CD4-positive, alpha-beta memory T cell (primary cell): ENCODE results near the gene SEMA4C. TPM values are rescaled to one million over a fixed set of nuclear protein-coding genes. Genes with fewer than 3 reads are reported as not detected.

Experiments used
- CTCF ChIA-PET: fragments of 350-600 bp; sonication (Branson Sonifier 250); formaldehyde crosslinking; loops from one replicate; lab custom pipeline; 2021; ENCODE audit warnings: inconsistent platforms; ENCODE audit not compliant: partially characterized antibody; lab: Charles Lee
- POLR2A ChIA-PET: fragments of 350-600 bp; sonication (Branson Sonifier 250); formaldehyde crosslinking; loops from one replicate; lab custom pipeline; 2021; ENCODE audit not compliant: partially characterized antibody; lab: Charles Lee
- DNase-seq, 5 donors: peaks; one replicate each; pipeline versions ENCODE4 v3.0.0 to v3.0.0-alpha.2; 2020 to 2022; ENCODE audit warnings: mixed read lengths in 1 of 5
- H3K27ac ChIP-seq: one replicate; pipeline ENCODE4 v1.7.0; 2013; ENCODE audit warnings: low read depth, low read length
- H3K27me3 ChIP-seq: 2 replicates; pipeline ENCODE4 v1.7.0; 2013; ENCODE audit warnings: mild to moderate bottlenecking, low read length, moderate library complexity; ENCODE audit not compliant: insufficient read depth
- H3K36me3 ChIP-seq: 2 replicates; pipeline ENCODE4 v1.7.0; 2013; ENCODE audit warnings: mild to moderate bottlenecking, low read length, moderate library complexity; ENCODE audit not compliant: insufficient read depth
- H3K4me1 ChIP-seq: 2 replicates; pipeline ENCODE4 v1.7.0; 2013; ENCODE audit warnings: mild to moderate bottlenecking, low read length, moderate library complexity; ENCODE audit not compliant: insufficient read depth
- H3K4me3 ChIP-seq, 2 donors: one replicate each; pipeline ENCODE4 v1.7.0; 2013; ENCODE audit warnings: low read length in 2 of 2, mild to moderate bottlenecking in 1 of 2
- H3K9me3 ChIP-seq, 2 donors: one replicate each; pipeline ENCODE4 v1.7.0; 2013; ENCODE audit warnings: low read length in 2 of 2, control low read depth in 1 of 2; ENCODE audit not compliant: control insufficient read depth in 1 of 2
- H3K27ac Mint-ChIP-seq, 7 donors: one replicate each; pipeline ENCODE4 v1.8.0; 2020 to 2021; ENCODE audit warnings: mixed read lengths in 7 of 7, mild to moderate bottlenecking in 6 of 7, inconsistent platforms in 3 of 7, moderate library complexity in 3 of 7
- H3K27me3 Mint-ChIP-seq, 2 donors: one replicate each; pipeline ENCODE4 v1.8.0; 2020 to 2021; ENCODE audit warnings: mixed read lengths in 2 of 2
- H3K36me3 Mint-ChIP-seq, 2 donors: one replicate each; pipeline ENCODE4 v1.8.0; 2020 to 2021; ENCODE audit warnings: mixed read lengths in 2 of 2, inconsistent platforms in 1 of 2, mild to moderate bottlenecking in 1 of 2
- H3K4me1 Mint-ChIP-seq, 4 donors: one replicate each; pipeline ENCODE4 v1.8.0; 2020 to 2021; ENCODE audit warnings: mixed read lengths in 4 of 4, mild to moderate bottlenecking in 1 of 4
- H3K4me3 Mint-ChIP-seq, 8 donors: one replicate each; pipeline ENCODE4 v1.8.0; 2020 to 2021; ENCODE audit warnings: mixed read lengths in 8 of 8, mild to moderate bottlenecking in 7 of 8, moderate library complexity in 6 of 8, inconsistent platforms in 3 of 8
- H3K9me3 Mint-ChIP-seq, 8 donors: one replicate each; pipeline ENCODE4 v1.8.0; 2020 to 2021; ENCODE audit warnings: mixed read lengths in 8 of 8, mild to moderate bottlenecking in 5 of 8, inconsistent platforms in 3 of 8, moderate library complexity in 1 of 8
- intact Hi-C: fragments of 100-400 bp; cut with micrococcal nuclease; formaldehyde crosslinking; loops from one replicate; pipeline ENCODE4 v1.15.1; 2023
- polyA plus RNA-seq, 2 donors: library from polyadenylated mRNA; unstranded; fragments of 300-500 nt; fragmentation: Illumina TruSeq; gene quantifications; one replicate each; pipeline ENCODE4 v1.2.3, GENCODE V29; 2021
- total RNA-seq, 2 experiments: library from RNA; stranded (reverse); gene quantifications; one replicate each; pipeline ENCODE4 v1.2.3, GENCODE V29; 2021

Gene SEMA4C
- total and polyA plus RNA-seq, 4 experiments from 2014 or later, result 2.3 to 77.0 (median 40.4) TPM

GRCh38 chr2:96914332-96914731, 44.5 kb upstream of the SEMA4C start:
- CTCF ChIA-PET, result interaction anchor here (0.6 to 3.3 kb wide), 3 partner anchors 10 to 37 kb away, joined by 3 to 12 read pairs (median 6); no protein-coding TSS in a partner anchor
- Mint-ChIP-seq H3K4me1 (peaks cover 45 to 90% (median 72%) of the 10 kb centered on the region in 4 donors), H3K4me3 (peak overlapping the region; percentile 83 to 93 (median 88)), H3K27me3 (no peaks in the 10 kb centered on the region), H3K27ac (peak overlapping the region; percentile 81 to 98 (median 97)), H3K36me3 (peaks cover 0 to 5% of the 10 kb centered on the region in 2 donors), H3K9me3 (peaks cover 0 to 25% (median 20%) of the 10 kb centered on the region in 8 donors)
- no peaks in the 10 kb centered on the region for H3K36me3 ChIP-seq
- POLR2A ChIA-PET, result interaction anchor here (0.6 to 6.4 kb wide), 15 partner anchors 11 to 199 kb away, joined by 3 to 121 read pairs (median 11); partner anchors contain the start of genes ANKRD36, ANKRD39, CNNM3 and SEMA4C
- peaks cover 0 to 4% of the 10 kb centered on the region in 2 donors for H3K9me3 ChIP-seq
- peak overlapping the region; percentile 54 for H3K27ac ChIP-seq
- intact Hi-C loops, result loop anchor here (1.0 to 5.0 kb wide), 2 partner anchors 44 to 48 kb away; partner anchors contain the start of gene SEMA4C
- H3K4me3 ChIP-seq, result peak overlapping the region; percentile 38 to 57
- H3K27me3 ChIP-seq, result no peaks in the 10 kb centered on the region
- DNase-seq, result no peak
- peaks cover 64% of the 10 kb centered on the region for H3K4me1 ChIP-seq

- Histone ChIP-seq H3K4me3 (peak overlapping the region; percentile 57 to 76), H3K9me3 (peaks cover 0 to 4% of the 10 kb centered on the region in 2 donors), H3K27me3 (no peaks in the 10 kb centered on the region), H3K27ac (peak overlapping the region; percentile 54), H3K36me3 (no peaks in the 10 kb centered on the region), H3K4me1 (peaks cover 64% of the 10 kb centered on the region)
- Mint-ChIP-seq H3K36me3 (peaks cover 0 to 5% of the 10 kb centered on the region in 2 donors), H3K4me1 (peaks cover 45 to 85% (median 70%) of the 10 kb centered on the region in 4 donors), H3K27me3 (no peaks in the 10 kb centered on the region), H3K9me3 (peaks cover 0 to 25% (median 19%) of the 10 kb centered on the region in 8 donors), H3K27ac (peak overlapping the region; percentile 81 to 98 (median 97)), H3K4me3 (peak overlapping the region; percentile 83 to 93 (median 88))
- ChIA-PET CTCF (interaction anchor here (0.6 to 3.3 kb wide), 9 partner anchors 10 to 56 kb away, joined by 3 to 12 read pairs (median 6); partner anchors contain the start of gene ANKRD39), POLR2A (interaction anchor here (0.6 to 6.4 kb wide), 19 partner anchors 11 to 767 kb away, joined by 3 to 121 read pairs (median 9); partner anchors contain the start of genes ANKRD36, ANKRD39, CNNM3 and SEMA4C)
- DNase-seq, result peak; percentile 62 to 76 (median 67)
- intact Hi-C loops, result loop anchor here (1.0 to 5.0 kb wide), 3 partner anchors 43 to 55 kb away; partner anchors contain the start of genes ANKRD39 and SEMA4C
Measured at GRCh38 chr2:96913398-96914202, 43.7 kb upstream of the SEMA4C start.

GRCh38 chr2:96913117-96913397, 43.2 kb upstream of the SEMA4C start:
- Mint-ChIP-seq H3K36me3 (peaks cover 0 to 5% of the 10 kb centered on the region in 2 donors), H3K27me3 (no peaks in the 10 kb centered on the region), H3K4me3 (peak overlapping the region; percentile 83 to 93 (median 88)), H3K9me3 (peaks cover 0 to 25% (median 17%) of the 10 kb centered on the region in 8 donors), H3K27ac (peak overlapping the region; percentile 81 to 98 (median 97)), H3K4me1 (peaks cover 41 to 80% (median 66%) of the 10 kb centered on the region in 4 donors)
- H3K4me3 ChIP-seq, result peak overlapping the region; percentile 57 to 76
- POLR2A ChIA-PET, result interaction anchor here (0.8 to 6.4 kb wide), 16 partner anchors 11 to 767 kb away, joined by 3 to 121 read pairs (median 12); partner anchors contain the start of genes ANKRD36, ANKRD39 and SEMA4C
- CTCF ChIA-PET, result interaction anchor here (0.6 to 3.3 kb wide), 8 partner anchors 13 to 55 kb away, joined by 3 to 12 read pairs (median 6); partner anchors contain the start of gene ANKRD39
- H3K27ac ChIP-seq, result peak overlapping the region; percentile 54
- no peaks in the 10 kb centered on the region for H3K27me3 ChIP-seq
- peaks cover 0 to 4% of the 10 kb centered on the region in 2 donors for H3K9me3 ChIP-seq
- peaks cover 64% of the 10 kb centered on the region for H3K4me1 ChIP-seq
- no peaks in the 10 kb centered on the region for H3K36me3 ChIP-seq
- no peak for DNase-seq
- intact Hi-C loops, result loop anchor here (1.0 to 5.0 kb wide), 2 partner anchors 49 to 55 kb away; partner anchors contain the start of gene ANKRD39

GRCh38 chr2:96912346-96913116, 42.7 kb upstream of the SEMA4C start:
- Mint-ChIP-seq H3K4me3 (peak overlapping the region; percentile 83 to 93 (median 88)), H3K27ac (peak overlapping the region; percentile 81 to 98 (median 97)), H3K4me1 (peaks cover 39 to 79% (median 64%) of the 10 kb centered on the region in 4 donors), H3K9me3 (peaks cover 0 to 21% (median 14%) of the 10 kb centered on the region in 8 donors), H3K27me3 (no peaks in the 10 kb centered on the region), H3K36me3 (peaks cover 0 to 5% of the 10 kb centered on the region in 2 donors)
- no peaks in the 10 kb centered on the region for H3K36me3 ChIP-seq
- H3K27me3 ChIP-seq, result no peaks in the 10 kb centered on the region
- H3K4me1 ChIP-seq, result peaks cover 64% of the 10 kb centered on the region
- DNase-seq, result no peak
- H3K27ac ChIP-seq, result peak overlapping the region; percentile 54
- H3K4me3 ChIP-seq, result peak overlapping the region; percentile 57 to 76
- H3K9me3 ChIP-seq, result peaks cover 0 to 4% of the 10 kb centered on the region in 2 donors
- CTCF ChIA-PET, result interaction anchor here (0.6 to 3.3 kb wide), 8 partner anchors 13 to 55 kb away, joined by 3 to 12 read pairs (median 6); partner anchors contain the start of gene ANKRD39
- intact Hi-C loops, result loop anchor here (1.0 to 5.0 kb wide), 2 partner anchors 50 to 54 kb away; partner anchors contain the start of gene ANKRD39
- POLR2A ChIA-PET, result interaction anchor here (0.8 to 6.4 kb wide), 14 partner anchors 11 to 766 kb away, joined by 3 to 121 read pairs (median 12); partner anchors contain the start of genes ANKRD39 and SEMA4C

- no peaks in the 10 kb centered on the region for H3K27me3 ChIP-seq
- H3K36me3 ChIP-seq, result no peaks in the 10 kb centered on the region
- H3K9me3 Mint-ChIP-seq, result peaks cover 0 to 4% (median 0%) of the 10 kb centered on the region in 8 donors
- H3K4me3 ChIP-seq, result no peak overlapping the region
- no peaks in the 10 kb centered on the region for H3K36me3 Mint-ChIP-seq
- CTCF ChIA-PET, result no interaction called here
- no peaks in the 10 kb centered on the region for H3K9me3 ChIP-seq
- POLR2A ChIA-PET, result no interaction called here
- H3K4me1 ChIP-seq, result peaks cover 40% of the 10 kb centered on the region
- H3K27me3 Mint-ChIP-seq, result no peaks in the 10 kb centered on the region
- H3K27ac ChIP-seq, result no peak overlapping the region
- peaks cover 33 to 57% (median 45%) of the 10 kb centered on the region in 4 donors for H3K4me1 Mint-ChIP-seq
- H3K4me3 Mint-ChIP-seq, result no peak overlapping the region
- DNase-seq, result no peak
- intact Hi-C loops, result loop anchor here (5.0 kb wide), 1 partner anchor 53 kb away; no protein-coding TSS in a partner anchor
- peak overlapping the region in 4 of 7 donors; percentile 37 to 74 (median 70) for H3K27ac Mint-ChIP-seq
Measured at GRCh38 chr2:96909611-96910021, 39.7 kb upstream of the SEMA4C start.
